SU-DHL-6 (cell line): ENCODE results near the gene ENDOU.

ENCODE experiments used
- H2AFZ ChIP-seq: fragments of 200-600 bp; sonication (generic); 2 replicates; pipeline ENCODE4 v1.6.1; 2014; ENCODE audit warnings: low read depth, mild to moderate bottlenecking, moderate library complexity, mixed read lengths, antibody characterized with exemption, low read length; ENCODE audit not compliant: severe bottlenecking
- H3F3A ChIP-seq: fragments of 200-600 bp; shearing (Covaris generic); 2 replicates; pipeline ENCODE4 v1.6.0; 2016; ENCODE audit warnings: antibody characterized with exemption, mild to moderate bottlenecking; ENCODE audit not compliant: insufficient read depth
- H3K27ac ChIP-seq: fragments of 200-600 bp; sonication (generic); 2 replicates; pipeline ENCODE4 v1.5.1; 2016; ENCODE audit warnings: low read depth, mild to moderate bottlenecking, low read length, moderate library complexity, mixed read lengths
- H3K27me3 ChIP-seq: fragments of 200-600 bp; sonication (generic), shearing (Covaris generic); 2 replicates; pipeline ENCODE4 v1.6.0; 2014; ENCODE audit warnings: mild to moderate bottlenecking, low read length
- H3K36me3 ChIP-seq: fragments of 200-600 bp; sonication (generic); 2 replicates; pipeline ENCODE4 v1.6.1; 2014; ENCODE audit warnings: mild to moderate bottlenecking, low read length, mixed read lengths
- H3K4me2 ChIP-seq: fragments of 300-600, 200-600 bp; shearing (Covaris generic), sonication (generic); 2 replicates; pipeline ENCODE4 v1.6.0; 2014; ENCODE audit warnings: low read length, low read depth, mild to moderate bottlenecking; ENCODE audit not compliant: poor library complexity, severe bottlenecking
- H3K4me3 ChIP-seq: fragments of 200-600 bp; sonication (generic); 2 replicates; pipeline ENCODE4 v1.5.1; 2014; ENCODE audit warnings: antibody characterized with exemption, low read length, mild to moderate bottlenecking, mixed read lengths; ENCODE audit not compliant: insufficient read depth, poor library complexity, severe bottlenecking
- H3K79me2 ChIP-seq: fragments of 200-600 bp; sonication (generic); 2 replicates; pipeline ENCODE4 v1.6.1; 2014; ENCODE audit warnings: mild to moderate bottlenecking, low read length, moderate library complexity; ENCODE audit not compliant: insufficient read depth
- H3K9ac ChIP-seq: fragments of 200-600 bp; sonication (generic); 2 replicates; pipeline ENCODE4 v1.7.0; 2014; ENCODE audit warnings: mild to moderate bottlenecking, low read length
- H3K9me2 ChIP-seq: fragments of 200-600 bp; sonication (generic); replicated peaks from 2 replicates; pipeline ENCODE4 v1.6.1; 2014; ENCODE audit warnings: low read length; ENCODE audit not compliant: insufficient read depth
- H3K9me3 ChIP-seq: fragments of 200-600 bp; sonication (generic); 2 replicates; pipeline ENCODE4 v1.6.1; 2014; ENCODE audit warnings: low read length, mixed read lengths; ENCODE audit not compliant: insufficient read depth
- H4K20me1 ChIP-seq: fragments of 200-600 bp; sonication (generic); 2 replicates; pipeline ENCODE4 v1.6.1; 2014; ENCODE audit warnings: low read depth, mild to moderate bottlenecking, antibody characterized with exemption, low read length, moderate library complexity, mixed read lengths
- EZH2phosphoT487 ChIP-seq: fragments of 200-600 bp; sonication (generic), shearing (Covaris generic); conservative IDR thresholded peaks from 2 replicates; pipeline ENCODE4 v1.6.1; 2018; ENCODE audit warnings: mild to moderate bottlenecking, antibody characterized with exemption, low read length, moderate library complexity, mixed read lengths
- TF ChIP-seq, protein P1 (sequence below): fragments of 200-600 bp; sonication (generic); IDR thresholded peaks from one replicate; pipeline ENCODE4 v1.5.1; 2017; ENCODE audit warnings: antibody characterized with exemption, mild to moderate bottlenecking, low read length, moderate library complexity; ENCODE audit not compliant: insufficient read depth, poor library complexity, severe bottlenecking

The ENDOU gene

DNA sequence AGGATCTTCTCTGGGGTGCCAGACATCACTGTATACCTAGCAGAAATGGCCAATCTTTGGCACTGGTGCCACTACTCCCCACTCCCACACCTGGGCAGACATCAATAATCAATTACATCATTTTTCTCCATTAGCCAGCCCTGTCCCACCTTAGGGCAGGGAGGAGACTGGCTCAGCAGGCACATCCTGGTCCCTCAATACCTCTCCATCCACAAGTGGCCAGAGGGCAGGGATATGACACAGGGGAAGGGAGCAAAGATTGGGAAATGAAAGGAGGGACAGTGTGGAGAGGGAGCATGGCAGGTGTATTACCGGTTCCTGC, 23.2 kb upstream of the ENDOU start:
- no peaks in the 10 kb centered on the region for H3K79me2 ChIP-seq
- no peak overlapping the region for H3K4me3 ChIP-seq
- no peaks in the 10 kb centered on the region for H3K36me3 ChIP-seq
- no peak overlapping the region for H3K27ac ChIP-seq
- H3F3A ChIP-seq, result no peaks in the 10 kb centered on the region
- TF ChIP-seq, protein P1, sequence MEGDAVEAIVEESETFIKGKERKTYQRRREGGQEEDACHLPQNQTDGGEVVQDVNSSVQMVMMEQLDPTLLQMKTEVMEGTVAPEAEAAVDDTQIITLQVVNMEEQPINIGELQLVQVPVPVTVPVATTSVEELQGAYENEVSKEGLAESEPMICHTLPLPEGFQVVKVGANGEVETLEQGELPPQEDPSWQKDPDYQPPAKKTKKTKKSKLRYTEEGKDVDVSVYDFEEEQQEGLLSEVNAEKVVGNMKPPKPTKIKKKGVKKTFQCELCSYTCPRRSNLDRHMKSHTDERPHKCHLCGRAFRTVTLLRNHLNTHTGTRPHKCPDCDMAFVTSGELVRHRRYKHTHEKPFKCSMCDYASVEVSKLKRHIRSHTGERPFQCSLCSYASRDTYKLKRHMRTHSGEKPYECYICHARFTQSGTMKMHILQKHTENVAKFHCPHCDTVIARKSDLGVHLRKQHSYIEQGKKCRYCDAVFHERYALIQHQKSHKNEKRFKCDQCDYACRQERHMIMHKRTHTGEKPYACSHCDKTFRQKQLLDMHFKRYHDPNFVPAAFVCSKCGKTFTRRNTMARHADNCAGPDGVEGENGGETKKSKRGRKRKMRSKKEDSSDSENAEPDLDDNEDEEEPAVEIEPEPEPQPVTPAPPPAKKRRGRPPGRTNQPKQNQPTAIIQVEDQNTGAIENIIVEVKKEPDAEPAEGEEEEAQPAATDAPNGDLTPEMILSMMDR, result no peak
- no peak for TF ChIP-seq EZH2phosphoT487
- no peak overlapping the region for H3K4me2 ChIP-seq
- H3K9me2 ChIP-seq, result no peaks in the 10 kb centered on the region
- H3K9ac ChIP-seq, result no peak overlapping the region
- no peaks in the 10 kb centered on the region for H3K9me3 ChIP-seq
- H3K27me3 ChIP-seq, result no peaks in the 10 kb centered on the region
- no peaks in the 10 kb centered on the region for H4K20me1 ChIP-seq
- no peak overlapping the region for H2AFZ ChIP-seq

DNA sequence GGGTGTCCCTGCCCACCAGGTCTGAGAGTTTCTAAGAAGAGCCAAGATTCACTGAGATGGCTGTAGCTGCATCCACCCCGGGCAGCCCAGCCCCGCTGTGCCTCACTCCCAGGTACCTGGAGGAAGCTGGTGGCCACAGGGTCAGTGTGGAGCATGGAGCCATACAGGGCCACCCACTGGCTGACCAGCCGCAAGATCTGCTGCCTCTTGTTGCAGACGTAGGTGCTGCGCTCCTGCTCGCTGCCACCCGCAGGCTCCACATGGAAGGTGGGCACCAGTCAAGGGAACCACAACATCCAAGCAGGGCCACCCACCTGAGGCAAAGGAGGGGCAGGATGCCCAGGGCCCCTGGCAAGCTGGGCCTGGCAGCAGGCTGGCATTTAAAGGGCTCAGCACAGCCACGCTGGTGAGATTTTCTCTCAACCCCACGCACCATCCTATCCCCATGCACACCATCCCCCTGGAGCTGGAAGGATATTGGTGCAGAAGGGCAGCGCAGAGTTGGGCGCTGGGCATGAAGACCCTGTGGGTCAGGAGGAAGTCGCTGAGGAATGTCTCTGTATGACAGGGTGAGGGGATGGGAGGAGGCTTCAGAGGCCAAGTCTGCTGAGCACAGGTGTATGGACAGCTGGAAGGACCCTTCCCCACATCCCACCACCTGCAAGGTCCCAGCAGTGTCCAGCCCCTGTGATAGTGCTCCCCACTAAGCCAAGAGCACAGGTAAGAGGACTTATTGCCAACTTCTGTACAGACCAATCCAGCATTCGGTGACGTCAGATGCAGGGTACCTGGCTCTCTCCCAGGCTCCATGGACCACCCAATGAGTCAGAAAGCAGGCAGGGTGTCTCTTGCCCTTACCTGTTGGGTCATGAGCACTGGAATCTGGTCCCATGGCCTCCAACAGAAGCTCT, 22.6 kb upstream of the ENDOU start:
- Histone ChIP-seq H3F3A (no peaks in the 10 kb centered on the region), H2AFZ (no peak overlapping the region), H3K36me3 (no peaks in the 10 kb centered on the region), H3K9me3 (no peaks in the 10 kb centered on the region), H3K4me2 (no peak overlapping the region), H3K9me2 (no peaks in the 10 kb centered on the region), H4K20me1 (no peaks in the 10 kb centered on the region), H3K9ac (no peak overlapping the region), H3K27ac (no peak overlapping the region), H3K79me2 (no peaks in the 10 kb centered on the region), H3K27me3 (no peaks in the 10 kb centered on the region), H3K4me3 (no peak overlapping the region)
- TF ChIP-seq, protein P1, result no peak
- TF ChIP-seq EZH2phosphoT487, result no peak

DNA sequence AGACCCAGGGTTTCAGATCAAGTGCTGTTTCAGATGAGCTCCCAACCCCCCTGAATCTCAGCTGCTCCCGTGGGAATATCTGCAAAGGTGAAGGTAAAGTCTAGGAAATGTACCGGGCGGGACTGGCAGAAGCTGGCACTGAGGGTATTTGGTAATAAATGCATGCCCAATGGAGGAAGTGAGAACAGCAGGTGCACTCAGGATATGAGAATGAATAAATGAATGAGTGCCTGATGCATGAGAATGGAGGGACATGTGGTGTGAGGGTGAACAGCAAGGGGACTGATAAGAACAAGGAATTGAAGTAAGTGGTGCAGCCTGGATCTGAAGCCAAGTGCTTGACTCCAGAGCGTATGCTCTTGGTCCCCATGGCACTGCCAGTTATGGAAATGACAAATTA, 21.8 kb upstream of the ENDOU start:
- Histone ChIP-seq H3K27me3 (no peaks in the 10 kb centered on the region), H4K20me1 (no peaks in the 10 kb centered on the region), H3K4me3 (no peak overlapping the region), H3K9me3 (no peaks in the 10 kb centered on the region), H3K27ac (no peak overlapping the region), H3F3A (no peaks in the 10 kb centered on the region), H3K4me2 (no peak overlapping the region), H3K9me2 (no peaks in the 10 kb centered on the region), H2AFZ (no peak overlapping the region), H3K36me3 (no peaks in the 10 kb centered on the region), H3K9ac (no peak overlapping the region), H3K79me2 (no peaks in the 10 kb centered on the region)
- TF ChIP-seq EZH2phosphoT487, result no peak
- TF ChIP-seq, protein P1, result no peak
